ENCODE data around the gene ARV1.
"Not testable (repeated sequence)": the region's sequence is repeated elsewhere in the genome, so short reads cannot be mapped to it uniquely, and the experiment has no call there.

ARV1 gene

DNA sequence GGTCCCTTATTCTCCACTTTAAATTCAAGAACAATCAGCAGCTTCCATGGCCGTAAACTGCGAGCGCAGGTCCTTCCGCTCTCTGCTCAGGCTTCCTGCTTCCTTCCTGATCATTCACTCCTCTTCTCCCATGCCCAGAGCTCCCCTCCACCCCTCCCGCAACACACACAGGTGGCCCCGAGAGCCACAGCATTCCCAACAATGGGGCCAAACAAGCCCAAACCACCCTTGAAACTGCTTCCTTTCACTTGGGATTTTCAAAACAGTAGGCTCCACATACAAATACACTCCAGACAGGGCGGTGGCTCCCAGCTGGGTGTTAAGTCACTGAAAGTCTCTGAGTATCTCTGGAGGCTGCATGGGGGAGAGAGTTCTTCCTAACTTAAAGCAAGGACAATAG is 49.8 kb downstream of the ARV1 start:
- TF ChIP-seq, protein P1, sequence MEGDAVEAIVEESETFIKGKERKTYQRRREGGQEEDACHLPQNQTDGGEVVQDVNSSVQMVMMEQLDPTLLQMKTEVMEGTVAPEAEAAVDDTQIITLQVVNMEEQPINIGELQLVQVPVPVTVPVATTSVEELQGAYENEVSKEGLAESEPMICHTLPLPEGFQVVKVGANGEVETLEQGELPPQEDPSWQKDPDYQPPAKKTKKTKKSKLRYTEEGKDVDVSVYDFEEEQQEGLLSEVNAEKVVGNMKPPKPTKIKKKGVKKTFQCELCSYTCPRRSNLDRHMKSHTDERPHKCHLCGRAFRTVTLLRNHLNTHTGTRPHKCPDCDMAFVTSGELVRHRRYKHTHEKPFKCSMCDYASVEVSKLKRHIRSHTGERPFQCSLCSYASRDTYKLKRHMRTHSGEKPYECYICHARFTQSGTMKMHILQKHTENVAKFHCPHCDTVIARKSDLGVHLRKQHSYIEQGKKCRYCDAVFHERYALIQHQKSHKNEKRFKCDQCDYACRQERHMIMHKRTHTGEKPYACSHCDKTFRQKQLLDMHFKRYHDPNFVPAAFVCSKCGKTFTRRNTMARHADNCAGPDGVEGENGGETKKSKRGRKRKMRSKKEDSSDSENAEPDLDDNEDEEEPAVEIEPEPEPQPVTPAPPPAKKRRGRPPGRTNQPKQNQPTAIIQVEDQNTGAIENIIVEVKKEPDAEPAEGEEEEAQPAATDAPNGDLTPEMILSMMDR (IDR thresholded peaks at IDR 0.05; ENCODE audit: low read depth, low read length) = no peak
- TF ChIP-seq MYC (IDR thresholded peaks at IDR 0.05; ENCODE audit: low read depth, low read length) (no peak), POLR2A (IDR thresholded peaks at IDR 0.05; ENCODE audit: extremely low read depth, insufficient read length) (no peak)
- TF ChIP-seq, protein P2, sequence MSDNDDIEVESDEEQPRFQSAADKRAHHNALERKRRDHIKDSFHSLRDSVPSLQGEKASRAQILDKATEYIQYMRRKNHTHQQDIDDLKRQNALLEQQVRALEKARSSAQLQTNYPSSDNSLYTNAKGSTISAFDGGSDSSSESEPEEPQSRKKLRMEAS (IDR thresholded peaks at IDR 0.05; ENCODE audit: low read depth, low read length) = no peak
- no peak overlapping the region for H3K4me3 ChIP-seq (ENCODE audit: low read depth, low read length)
- DNase-seq (ENCODE audit: low read depth) = no peak

DNA sequence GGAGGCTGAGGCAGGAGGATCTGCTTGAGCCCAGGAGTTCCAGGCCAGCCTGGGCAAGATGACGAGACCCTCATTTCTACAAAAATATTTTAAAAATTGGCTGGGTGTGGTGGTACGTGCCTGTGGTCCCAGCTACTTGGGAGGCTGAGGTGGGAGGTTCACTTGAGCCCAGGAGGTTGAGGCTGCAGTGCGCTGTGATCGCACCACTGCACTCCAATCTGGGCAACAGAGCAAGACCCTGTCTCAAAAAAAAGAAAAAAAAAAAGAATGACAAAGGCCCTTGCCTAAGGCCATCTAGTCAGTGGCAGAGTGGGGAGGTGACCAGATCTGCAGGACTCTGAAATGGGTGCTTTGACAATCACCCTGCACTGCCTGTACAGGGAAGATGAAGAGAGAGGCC is 50.4 kb downstream of the ARV1 start:
- H3K4me3 ChIP-seq (ENCODE audit: low read depth, low read length); DNase-seq (ENCODE audit: low read depth): not testable (repeated sequence)

DNA sequence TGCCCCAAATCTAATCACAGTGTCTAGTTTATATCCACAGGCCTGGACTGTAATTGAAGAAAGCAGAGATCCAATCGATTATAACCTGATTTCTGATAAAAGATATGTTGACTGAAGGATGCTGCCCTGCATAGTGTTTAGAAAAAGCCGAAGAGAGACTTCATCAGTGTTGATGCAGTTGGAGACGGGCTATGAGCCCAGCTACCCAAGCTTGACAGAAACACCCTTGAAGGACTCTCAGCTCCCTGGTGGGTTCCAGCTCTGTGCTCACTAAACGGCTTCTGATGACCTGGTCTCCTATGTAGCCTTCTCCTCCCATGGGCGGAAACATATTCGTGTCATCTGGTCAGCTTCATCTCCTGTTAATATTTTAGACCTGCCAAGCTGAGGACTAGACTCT is 50.9 kb downstream of the ARV1 start:
- TF ChIP-seq, protein P2 (IDR thresholded peaks at IDR 0.05; ENCODE audit: low read depth, low read length) = no peak
- DNase-seq (ENCODE audit: low read depth) = no peak
- H3K4me3 ChIP-seq (ENCODE audit: low read depth, low read length) = no peak overlapping the region

DNA sequence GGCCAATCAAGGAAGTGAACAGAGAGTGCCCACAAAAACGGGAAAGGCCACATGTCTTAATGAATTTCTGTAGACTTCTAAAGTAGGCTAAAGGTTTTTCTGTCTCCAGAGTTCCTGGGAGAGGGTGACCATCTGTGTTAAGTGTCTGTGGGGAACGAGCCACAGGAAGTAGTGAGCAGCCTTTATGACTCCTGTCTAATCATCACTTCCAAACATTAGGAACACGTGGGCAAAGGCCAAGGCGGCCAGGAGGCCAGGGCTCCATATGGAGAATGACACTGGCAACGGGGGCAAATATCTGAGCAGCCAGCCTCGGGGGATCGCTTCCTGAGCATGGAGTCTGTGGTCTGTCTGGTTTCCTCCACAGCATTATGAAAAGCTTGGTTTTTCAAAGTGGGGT is 54.1 kb downstream of the ARV1 start:
- DNase-seq (ENCODE audit: low read depth) = no peak
- H3K4me3 ChIP-seq (ENCODE audit: low read depth, low read length) = no peak overlapping the region
- TF ChIP-seq, protein P1 (IDR thresholded peaks at IDR 0.05; ENCODE audit: low read depth, low read length) = no peak
- TF ChIP-seq POLR2A (IDR thresholded peaks at IDR 0.05; ENCODE audit: extremely low read depth, insufficient read length) (no peak), MYC (IDR thresholded peaks at IDR 0.05; ENCODE audit: low read depth, low read length) (no peak)
- TF ChIP-seq, protein P2 (IDR thresholded peaks at IDR 0.05; ENCODE audit: low read depth, low read length) = no peak; the same call in 1 of the 2 replicates

DNA sequence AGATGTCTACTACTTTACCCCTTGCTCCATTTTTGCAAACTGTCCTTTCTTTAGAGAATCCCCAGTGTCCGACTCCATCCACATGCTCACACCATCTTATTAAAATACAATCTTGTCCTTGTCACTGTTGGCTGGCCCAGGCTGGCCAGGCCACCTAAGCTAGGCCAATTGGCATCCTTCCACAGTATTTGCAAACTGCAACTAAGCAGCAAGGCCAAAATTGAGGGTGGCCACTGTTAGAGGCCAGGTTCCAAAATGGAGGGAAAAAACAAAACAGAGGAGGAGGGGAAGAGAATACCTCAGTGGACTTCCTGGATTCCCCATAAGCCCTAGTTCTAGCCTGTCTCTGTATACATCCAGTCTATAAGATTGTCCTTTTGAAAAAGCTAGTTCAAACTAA is 56.9 kb downstream of the ARV1 start:
- no peak for TF ChIP-seq MYC (IDR thresholded peaks at IDR 0.05; ENCODE audit: low read depth, low read length)
- TF ChIP-seq POLR2A (IDR thresholded peaks at IDR 0.05; ENCODE audit: extremely low read depth, insufficient read length) = no peak
- no peak for DNase-seq (ENCODE audit: low read depth)
- no peak overlapping the region for H3K4me3 ChIP-seq (ENCODE audit: low read depth, low read length)

DNA sequence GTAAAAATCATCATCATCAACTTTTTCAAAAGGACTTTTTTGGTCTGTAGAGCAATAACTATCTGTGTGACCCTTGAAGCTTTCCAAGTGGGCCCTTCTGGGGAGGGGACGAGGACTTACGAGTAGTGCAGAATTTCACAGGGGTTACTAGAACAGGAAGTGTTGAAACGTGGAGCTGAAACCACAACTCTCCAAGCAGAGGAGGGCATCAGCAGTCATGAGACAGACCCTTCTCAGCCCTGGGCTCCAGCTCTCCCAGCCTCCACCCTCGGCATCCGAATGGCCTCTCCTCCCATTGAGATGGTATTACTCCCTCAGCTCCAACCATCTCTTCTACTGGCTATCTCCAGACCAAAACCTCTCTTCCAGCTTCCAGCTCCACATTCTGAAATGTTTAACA is 57.5 kb downstream of the ARV1 start:
- peak; percentile 89 for DNase-seq (ENCODE audit: low read depth)
- H3K4me3 ChIP-seq (ENCODE audit: low read depth, low read length) = no peak overlapping the region
- TF ChIP-seq MYC (IDR thresholded peaks at IDR 0.05; ENCODE audit: low read depth, low read length) (no peak), POLR2A (IDR thresholded peaks at IDR 0.05; ENCODE audit: extremely low read depth, insufficient read length) (no peak)
- TF ChIP-seq, protein P2 (IDR thresholded peaks at IDR 0.05; ENCODE audit: low read depth, low read length) = no peak

DNA sequence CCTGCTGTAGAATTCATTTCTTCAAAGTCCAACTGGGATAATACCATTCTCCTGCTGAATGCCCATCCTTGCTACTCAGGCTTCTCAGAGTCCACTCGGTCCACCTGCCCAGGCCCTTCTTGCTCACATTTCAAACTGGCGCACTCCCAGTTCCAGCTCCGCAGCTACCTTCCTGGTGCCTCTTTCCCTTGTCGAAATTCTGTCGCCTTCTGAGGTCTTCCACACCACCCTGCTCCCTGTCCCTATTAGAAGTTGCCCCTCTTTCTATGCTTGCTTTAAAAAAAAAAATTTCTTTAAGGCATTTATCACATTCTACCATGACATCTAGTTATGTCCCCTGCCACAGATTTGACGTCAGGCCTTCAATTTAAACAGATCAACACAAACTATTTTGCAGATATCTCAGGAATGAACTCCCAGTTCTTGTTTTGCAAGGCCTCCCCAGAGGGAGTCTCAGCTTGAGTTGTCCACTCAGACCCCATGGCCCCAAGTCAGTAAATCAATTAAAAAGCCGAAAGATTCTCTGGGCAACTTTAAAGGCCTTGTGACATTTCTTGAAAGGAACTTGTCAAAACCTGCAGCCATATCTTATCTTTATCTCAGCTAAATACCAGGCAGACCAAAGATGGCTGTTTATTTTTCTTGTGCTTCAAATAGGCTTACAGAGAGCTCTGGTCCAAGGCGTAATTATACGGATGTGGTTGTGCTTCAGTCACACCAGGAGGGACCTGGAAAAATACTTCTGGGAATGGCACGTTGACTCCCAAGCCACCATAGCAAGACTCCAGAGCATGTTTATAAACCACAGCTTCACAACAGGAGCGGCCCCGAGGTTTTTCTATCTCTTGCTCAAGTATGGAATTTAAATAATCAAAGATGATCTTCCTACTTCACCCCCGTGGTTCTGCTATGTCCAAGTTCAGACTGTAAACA is 59.0 kb downstream of the ARV1 start:
- TF ChIP-seq, protein P2 (IDR thresholded peaks at IDR 0.05; ENCODE audit: low read depth, low read length) = no peak
- TF ChIP-seq MYC (IDR thresholded peaks at IDR 0.05; ENCODE audit: low read depth, low read length) (no peak), POLR2A (IDR thresholded peaks at IDR 0.05; ENCODE audit: extremely low read depth, insufficient read length) (no peak)
- TF ChIP-seq, protein P1 (IDR thresholded peaks at IDR 0.05; ENCODE audit: low read depth, low read length) = no peak
- H3K4me3 ChIP-seq (ENCODE audit: low read depth, low read length) = no peak overlapping the region
- DNase-seq (ENCODE audit: low read depth) = peak; percentile 29
